ENCODE data around the gene RAB8B. TPM values are rescaled to one million over a fixed set of nuclear protein-coding genes. Genes with fewer than 3 reads are reported as not detected.

The RAB8B gene
- total RNA-seq, 2 donors from 2014 or later = 7.4 to 18.0 TPM

DNA sequence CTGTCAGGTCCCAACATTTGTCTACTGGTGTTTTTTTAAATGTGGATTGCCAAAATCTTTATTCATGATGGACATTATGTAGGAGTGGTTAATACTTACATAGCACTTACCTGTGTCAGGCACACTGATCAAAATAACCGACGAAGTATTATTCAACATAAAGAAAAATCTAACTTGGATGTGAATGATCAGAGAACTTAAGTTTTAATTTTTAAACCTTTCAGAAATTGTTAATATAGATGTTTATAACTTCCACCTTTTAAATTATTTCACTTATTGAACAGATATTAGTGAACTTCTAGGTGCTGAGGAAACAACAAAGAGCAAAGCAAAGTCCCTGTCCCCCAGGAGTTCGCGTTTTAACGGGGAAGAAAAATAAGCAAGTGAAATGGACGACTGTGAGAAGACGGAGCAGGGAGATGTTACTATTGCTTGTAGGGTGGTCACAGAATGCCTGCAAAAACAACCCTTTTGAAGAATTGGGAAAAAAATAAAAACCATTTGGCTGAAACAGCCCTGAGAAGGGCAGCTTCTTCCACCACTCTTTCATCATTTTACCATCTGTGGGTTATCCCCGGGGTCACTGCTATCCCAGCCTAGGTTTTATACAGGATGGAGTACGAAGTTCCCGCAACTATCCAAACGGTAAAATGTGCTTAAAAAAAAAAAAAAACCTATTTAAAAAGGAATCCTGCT, 87.1 kb downstream of the RAB8B start:
- H3K27me3 ChIP-seq = no peaks in the 10 kb centered on the region

GRCh38 chr15:63277038-63277892, 87.9 kb downstream of the RAB8B start, which contains the start of gene APH1B:
Gene APH1B, plus strand, starts transcription at chr15:63277605. Its CDS starts 19 bp downstream, at chr15:63277624.
- intact Hi-C loops (cut with DNase I) = loop anchor here (10.0 kb wide), 1 partner anchor 112 kb away; no protein-coding TSS in a partner anchor
- Histone ChIP-seq H3K36me3 (no peaks in the 10 kb centered on the region), H3K9ac (ENCODE audit: low read depth in 2 of 2, low read length in 2 of 2) (peak within 1 kb of the TSS; percentile 73 to 92), H3K27ac (peak within 1 kb of the TSS; percentile 80), H3K4me3 (peak within 1 kb of the TSS; percentile 77), H3K9me3 (no peaks in the 10 kb centered on the region), H3K27me3 (no peaks in the 10 kb centered on the region), H3K4me1 (peaks cover 3% of the 10 kb centered on the region)
- TF ChIP-seq CTCF (IDR thresholded peaks at IDR 0.05) = no peak
- DNase-seq = peak; percentile 81

More for the DNA sequence above, 87.1 kb downstream of the RAB8B start:
- no peak for TF ChIP-seq CTCF (IDR thresholded peaks at IDR 0.05)
- intact Hi-C loops (cut with DNase I) = loop anchor here (10.0 kb wide), 1 partner anchor 112 kb away; no protein-coding TSS in a partner anchor
- Histone ChIP-seq H3K27ac (peak overlapping the region; percentile 46), H3K4me3 (peak overlapping the region; percentile 77), H3K4me1 (peaks cover 3% of the 10 kb centered on the region), H3K9me3 (no peaks in the 10 kb centered on the region), H3K36me3 (no peaks in the 10 kb centered on the region), H3K9ac (ENCODE audit: low read depth in 2 of 2, low read length in 2 of 2) (peak overlapping the region; percentile 64 to 72)
- DNase-seq = no peak

DNA sequence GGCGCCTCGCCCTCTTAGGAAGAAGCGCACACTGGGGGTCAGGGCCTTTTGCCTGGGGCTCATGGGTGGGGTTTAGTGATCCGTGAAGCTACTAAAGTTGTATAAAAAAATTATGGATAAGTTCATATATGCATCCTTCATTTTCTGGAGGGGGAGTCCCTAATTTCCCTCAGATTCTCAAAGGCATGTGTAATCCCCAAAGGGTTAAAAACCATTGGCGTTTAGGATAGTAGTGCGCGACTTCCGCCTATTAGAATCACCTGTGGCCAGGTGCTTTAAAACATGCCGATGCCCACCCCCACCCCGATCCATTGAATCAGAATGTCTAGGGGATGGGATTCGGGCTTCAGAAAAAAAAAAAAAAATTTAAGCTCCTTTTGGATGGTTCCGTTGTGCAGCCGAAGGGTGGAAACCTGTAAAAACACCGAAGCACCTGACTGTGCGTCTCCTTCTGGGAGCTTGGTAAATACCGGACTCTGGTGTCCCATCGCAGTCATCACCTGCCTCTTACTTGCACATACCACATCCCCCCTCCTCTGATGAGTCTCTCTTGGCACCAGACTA, 88.6 kb downstream of the RAB8B start:
- no peaks in the 10 kb centered on the region for H3K36me3 ChIP-seq
- no peaks in the 10 kb centered on the region for H3K9me3 ChIP-seq
- TF ChIP-seq CTCF (IDR thresholded peaks at IDR 0.05) = no peak
- H3K9ac ChIP-seq (ENCODE audit: low read depth in 2 of 2, low read length in 2 of 2) = peak overlapping the region; percentile 73 to 92
- intact Hi-C loops (cut with DNase I) = loop anchor here (10.0 kb wide), 1 partner anchor 113 kb away; no protein-coding TSS in a partner anchor
- no peaks in the 10 kb centered on the region for H3K27me3 ChIP-seq
- peak; percentile 35 for DNase-seq
- peaks cover 3% of the 10 kb centered on the region for H3K4me1 ChIP-seq
- peak overlapping the region; percentile 77 for H3K4me3 ChIP-seq
- H3K27ac ChIP-seq = peak overlapping the region; percentile 80

GRCh38 chr15:63283126-63283525, 93.7 kb downstream of the RAB8B start:
- intact Hi-C loops (cut with DNase I) = loop anchor here (10.0 kb wide), 1 partner anchor 312 kb away; the partner anchor contains the start of gene FBXL22
- Histone ChIP-seq H3K9me3 (no peaks in the 10 kb centered on the region), H3K4me1 (no peaks in the 10 kb centered on the region), H3K4me3 (no peak overlapping the region), H3K27me3 (no peaks in the 10 kb centered on the region), H3K27ac (no peak overlapping the region), H3K9ac (ENCODE audit: low read depth in 2 of 2, low read length in 2 of 2) (no peak overlapping the region), H3K36me3 (no peaks in the 10 kb centered on the region)
- DNase-seq = no peak
- TF ChIP-seq CTCF (IDR thresholded peaks at IDR 0.05) = no peak

- Histone ChIP-seq H3K4me3 (no peak overlapping the region), H3K27me3 (no peaks in the 10 kb centered on the region), H3K4me1 (no peaks in the 10 kb centered on the region), H3K27ac (no peak overlapping the region), H3K9me3 (no peaks in the 10 kb centered on the region), H3K9ac (ENCODE audit: low read depth in 2 of 2, low read length in 2 of 2) (no peak overlapping the region), H3K36me3 (no peaks in the 10 kb centered on the region)
- DNase-seq = no peak
- intact Hi-C loops (cut with DNase I) = loop anchor here (10.0 kb wide), 1 partner anchor 310 kb away; the partner anchor contains the start of gene FBXL22
- TF ChIP-seq CTCF (IDR thresholded peaks at IDR 0.05) = no peak
Observed at GRCh38 chr15:63284335-63284734, 94.9 kb downstream of the RAB8B start.
